ENCODE results near the gene FAM72A.
"Not testable (repeated sequence)": the region's sequence is repeated elsewhere in the genome, so short reads cannot be mapped to it uniquely, and the experiment has no call there.

GRCh38 chr1:206219514-206220331, 17.1 kb upstream of the FAM72A start:
- not testable (repeated sequence) for TF ChIP-seq YY1 (IDR thresholded peaks at IDR 0.05; ENCODE audit: insufficient read depth, insufficient read length); ZNF274 (IDR thresholded peaks at IDR 0.05; ENCODE audit: low read depth, low read length); SUZ12 (IDR thresholded peaks at IDR 0.05; ENCODE audit: extremely low read depth, insufficient read depth, insufficient read length)
